Activated T-helper 1 cell treated with anti-CD3 and anti-CD28 coated beads, Interleukin-12 subunit alpha, Interleukin-12 subunit beta, Interleukin-2, Interleukin-4 antibody, amounts not matched to agents 30 ng/mL and 10 ng/mL and 1 ng/mL, durations not matched to agents 14 hours and 24 hours and 36 hours (primary cell): Measurements from ENCODE around the gene BICC1. TPM values are rescaled to one million over a fixed set of nuclear protein-coding genes. Genes with fewer than 3 reads are reported as not detected.

Experiments
- DNase-seq: peaks from one replicate; pipeline ENCODE4 v3.0.0; 2021; ENCODE audit warnings: low spot score
- H3K27ac Mint-ChIP-seq: one replicate; pipeline ENCODE4 v1.8.0; 2021; ENCODE audit warnings: mild to moderate bottlenecking, mixed read lengths
- H3K27me3 Mint-ChIP-seq: one replicate; pipeline ENCODE4 v1.8.0; 2022; ENCODE audit warnings: mild to moderate bottlenecking, moderate library complexity, mixed read lengths; ENCODE audit not compliant: insufficient read depth
- H3K36me3 Mint-ChIP-seq: one replicate; pipeline ENCODE4 v1.8.0; 2021; ENCODE audit warnings: low read depth, mixed read lengths
- H3K4me1 Mint-ChIP-seq: one replicate; pipeline ENCODE4 v1.8.0; 2021; ENCODE audit warnings: low read depth, mixed read lengths
- H3K4me3 Mint-ChIP-seq: one replicate; pipeline ENCODE4 v1.8.0; 2021; ENCODE audit warnings: mild to moderate bottlenecking, moderate library complexity, mixed read lengths
- H3K9me3 Mint-ChIP-seq: one replicate; pipeline ENCODE4 v1.8.0; 2021; ENCODE audit warnings: mixed read lengths
- intact Hi-C: fragments of 100-400 bp; cut with micrococcal nuclease; formaldehyde crosslinking; loops from one replicate; pipeline ENCODE4 v1.15.1; 2024
- total RNA-seq: library from RNA; stranded (reverse); gene quantifications from 2 replicates; pipeline ENCODE4 v1.2.3, GENCODE V29; 2022

The BICC1 gene
- total RNA-seq, 1 donor from 2014 or later: 0.03 TPM

GRCh38 chr10:58488921-58489320 lies 23.8 kb upstream of the BICC1 start:
- no peak overlapping the region for H3K4me3 Mint-ChIP-seq
- no peaks in the 10 kb centered on the region for H3K4me1 Mint-ChIP-seq
- DNase-seq: no peak
- no peaks in the 10 kb centered on the region for H3K27me3 Mint-ChIP-seq
- no peaks in the 10 kb centered on the region for H3K36me3 Mint-ChIP-seq
- no peaks in the 10 kb centered on the region for H3K9me3 Mint-ChIP-seq
- intact Hi-C loops: no loop called here
- H3K27ac Mint-ChIP-seq: no peak overlapping the region

GRCh38 chr10:58502956-58503355 lies 9.7 kb upstream of the BICC1 start:
- no peak for DNase-seq
- no peak overlapping the region for H3K4me3 Mint-ChIP-seq
- intact Hi-C loops: no loop called here
- H3K36me3 Mint-ChIP-seq: no peaks in the 10 kb centered on the region
- H3K4me1 Mint-ChIP-seq: no peaks in the 10 kb centered on the region
- H3K9me3 Mint-ChIP-seq: no peaks in the 10 kb centered on the region
- no peak overlapping the region for H3K27ac Mint-ChIP-seq
- H3K27me3 Mint-ChIP-seq: peaks cover 11% of the 10 kb centered on the region

- no peak for DNase-seq
- H3K36me3 Mint-ChIP-seq: peaks cover 2% of the 10 kb centered on the region
- no peak overlapping the region for H3K27ac Mint-ChIP-seq
- no peak overlapping the region for H3K4me3 Mint-ChIP-seq
- peaks cover 6% of the 10 kb centered on the region for H3K4me1 Mint-ChIP-seq
- intact Hi-C loops: no loop called here
- H3K9me3 Mint-ChIP-seq: no peaks in the 10 kb centered on the region
- peaks cover 6% of the 10 kb centered on the region for H3K27me3 Mint-ChIP-seq
Measured at GRCh38 chr10:58508316-58508715, 4.4 kb upstream of the BICC1 start.

GRCh38 chr10:58511765-58512490 lies 744 bp upstream of the BICC1 start:
- no peak for DNase-seq
- no peaks in the 10 kb centered on the region for H3K9me3 Mint-ChIP-seq
- peak overlapping the region; percentile 1 for H3K27ac Mint-ChIP-seq
- H3K36me3 Mint-ChIP-seq: peaks cover 2% of the 10 kb centered on the region
- H3K4me1 Mint-ChIP-seq: peaks cover 9% of the 10 kb centered on the region
- H3K4me3 Mint-ChIP-seq: peak overlapping the region; percentile 68
- H3K27me3 Mint-ChIP-seq: peaks cover 29% of the 10 kb centered on the region
- intact Hi-C loops: no loop called here

- Mint-ChIP-seq H3K4me1 (peaks cover 9% of the 10 kb centered on the region), H3K36me3 (peaks cover 2% of the 10 kb centered on the region), H3K27me3 (peaks cover 30% of the 10 kb centered on the region), H3K9me3 (no peaks in the 10 kb centered on the region), H3K27ac (no peak overlapping the region), H3K4me3 (peak overlapping the region; percentile 48)
- DNase-seq: no peak
- intact Hi-C loops: no loop called here
Measured at GRCh38 chr10:58513188-58514110, 777 bp downstream of the BICC1 start.

- Mint-ChIP-seq H3K4me3 (no peak overlapping the region), H3K27ac (no peak overlapping the region), H3K9me3 (no peaks in the 10 kb centered on the region), H3K36me3 (peaks cover 2% of the 10 kb centered on the region), H3K4me1 (peaks cover 9% of the 10 kb centered on the region), H3K27me3 (peaks cover 31% of the 10 kb centered on the region)
- no peak for DNase-seq
- intact Hi-C loops: no loop called here
Measured at GRCh38 chr10:58514111-58514770, 1.6 kb downstream of the BICC1 start.

GRCh38 chr10:58515291-58515941 lies 2.7 kb downstream of the BICC1 start:
- Mint-ChIP-seq H3K4me3 (no peak overlapping the region), H3K36me3 (peaks cover 2% of the 10 kb centered on the region), H3K4me1 (peaks cover 9% of the 10 kb centered on the region), H3K27me3 (peaks cover 33% of the 10 kb centered on the region), H3K27ac (no peak overlapping the region), H3K9me3 (no peaks in the 10 kb centered on the region)
- intact Hi-C loops: no loop called here
- DNase-seq: no peak

- intact Hi-C loops: no loop called here
Measured at GRCh38 chr10:58516119-58516518, 3.4 kb downstream of the BICC1 start.

GRCh38 chr10:58516671-58517070 lies 4.0 kb downstream of the BICC1 start:
- Mint-ChIP-seq H3K4me3 (no peak overlapping the region), H3K27me3 (peaks cover 33% of the 10 kb centered on the region), H3K36me3 (peaks cover 2% of the 10 kb centered on the region), H3K4me1 (peaks cover 9% of the 10 kb centered on the region), H3K27ac (no peak overlapping the region), H3K9me3 (no peaks in the 10 kb centered on the region)
- intact Hi-C loops: no loop called here
- DNase-seq: no peak

More at GRCh38 chr10:58516119-58516518, 3.4 kb downstream of the BICC1 start:
- DNase-seq: no peak
- H3K4me1 Mint-ChIP-seq: peaks cover 9% of the 10 kb centered on the region
- no peaks in the 10 kb centered on the region for H3K9me3 Mint-ChIP-seq
- no peak overlapping the region for H3K27ac Mint-ChIP-seq
- H3K4me3 Mint-ChIP-seq: no peak overlapping the region
- H3K27me3 Mint-ChIP-seq: peaks cover 33% of the 10 kb centered on the region
- H3K36me3 Mint-ChIP-seq: peaks cover 2% of the 10 kb centered on the region

GRCh38 chr10:58517081-58517480 lies 4.4 kb downstream of the BICC1 start:
- H3K9me3 Mint-ChIP-seq: no peaks in the 10 kb centered on the region
- H3K36me3 Mint-ChIP-seq: peaks cover 2% of the 10 kb centered on the region
- intact Hi-C loops: no loop called here

GRCh38 chr10:58517491-58518355 lies 5.1 kb downstream of the BICC1 start:
- Mint-ChIP-seq H3K27ac (no peak overlapping the region), H3K9me3 (no peaks in the 10 kb centered on the region), H3K27me3 (peaks cover 33% of the 10 kb centered on the region), H3K4me3 (no peak overlapping the region), H3K36me3 (no peaks in the 10 kb centered on the region), H3K4me1 (peaks cover 4% of the 10 kb centered on the region)
- intact Hi-C loops: no loop called here
- no peak for DNase-seq

More at GRCh38 chr10:58517081-58517480, 4.4 kb downstream of the BICC1 start:
- peaks cover 9% of the 10 kb centered on the region for H3K4me1 Mint-ChIP-seq
- H3K27ac Mint-ChIP-seq: no peak overlapping the region
- peaks cover 33% of the 10 kb centered on the region for H3K27me3 Mint-ChIP-seq
- no peak overlapping the region for H3K4me3 Mint-ChIP-seq
- DNase-seq: no peak

GRCh38 chr10:58518775-58519174 lies 6.1 kb downstream of the BICC1 start:
- Mint-ChIP-seq H3K36me3 (no peaks in the 10 kb centered on the region), H3K27ac (no peak overlapping the region), H3K9me3 (no peaks in the 10 kb centered on the region), H3K27me3 (peaks cover 31% of the 10 kb centered on the region), H3K4me3 (no peak overlapping the region), H3K4me1 (peaks cover 1% of the 10 kb centered on the region)
- intact Hi-C loops: no loop called here
- no peak for DNase-seq
